Loucy (cell line): ENCODE data around the gene FEM1A.

ENCODE experiments used
- CTCF ChIP-seq: fragments of 200-600 bp; sonication (generic); conservative IDR thresholded peaks from 2 replicates; pipeline ENCODE4 v1.5.1; 2014; ENCODE audit warnings: mild to moderate bottlenecking, antibody characterized with exemption, low read length
- EZH2phosphoT487 ChIP-seq: fragments of 200-600 bp; IDR thresholded peaks from 2 replicates; pipeline ENCODE4 v1.6.1; 2018; ENCODE audit warnings: antibody characterized with exemption, mild to moderate bottlenecking, moderate library complexity, borderline replicate concordance

- TF ChIP-seq CTCF (no peak), EZH2phosphoT487 (no peak)
These were observed 33.5 kb upstream of the FEM1A start for GRCh38 chr19:4758082-4758481.
